K562 (cell line): Measurements from ENCODE around the gene LRFN4. TPM values are rescaled to one million over a fixed set of nuclear protein-coding genes. Genes with fewer than 3 reads are reported as not detected.

Experiments used
- BHLHE40 ChIP-seq: IDR thresholded peaks from 2 replicates; pipeline ENCODE4 v1.6.1; 2011; ENCODE audit warnings: low read length, improper control_type of control experiment
- GTF2B ChIP-seq: IDR thresholded peaks from 2 replicates; pipeline ENCODE4 v1.6.1; 2011; ENCODE audit not compliant: insufficient read length; ENCODE audit errors: extremely low read depth
- NR0B1 ChIP-seq: fragments of 450-650 bp; IDR thresholded peaks from one replicate; pipeline ENCODE4 v1.6.1; 2018; ENCODE audit warnings: mild to moderate bottlenecking, moderate library complexity; ENCODE audit not compliant: partially characterized antibody
- SIN3A ChIP-seq, 2 experiments: fragments of 150-350 bp in 1 of 2; IDR thresholded peaks; 2 replicates each; pipeline ENCODE4 v1.6.1; 2011 to 2016; ENCODE audit warnings: borderline replicate concordance in 2 of 2, low read depth in 2 of 2, low read length in 2 of 2, mild to moderate bottlenecking in 2 of 2, moderate library complexity in 2 of 2; ENCODE audit not compliant: control insufficient read depth in 1 of 2
- SMARCE1 ChIP-seq: fragments of 450-650 bp; IDR thresholded peaks from 2 replicates; pipeline ENCODE4 v1.7.1; 2016; ENCODE audit warnings: mild to moderate bottlenecking
- polyA plus RNA-seq, 8 experiments: library from polyadenylated mRNA; depleted of rRNA in 4 of 8; stranded (reverse) in 5 of 8; unstranded in 3 of 8; fragments of >200 nt; fragmentation: Nextera tagmentation in 2 of 8; fragmentation: Illumina TruSeq in 1 of 8; extraction: Ambion mirVana in 2 of 8; extraction: Trizol in 1 of 8; gene quantifications; 2 replicates each; pipeline versions ENCODE4 v1.2.1 to v1.2.3, GENCODE V29; 2011 to 2014; ENCODE audit warnings: inconsistent platforms in 1 of 8, missing spikeins in 1 of 8
- total RNA-seq, 7 experiments: library from RNA; depleted of rRNA in 6 of 7; stranded (reverse); fragments of >200 nt in 6 of 7; fragmentation: Illumina TruSeq in 2 of 7; extraction: Trizol in 2 of 7; gene quantifications; 2 replicates each; pipeline versions ENCODE4 v1.2.1 to v1.2.3, GENCODE V29; 2011 to 2021; ENCODE audit warnings: low replicate concordance in 1 of 7
- TF ChIP-seq, protein P1 (sequence below): sonication (generic); formaldehyde crosslinking; IDR thresholded peaks from 2 replicates; pipeline ENCODE4 v1.8.0; 2022; ENCODE audit warnings: mild to moderate bottlenecking, missing genetic modification reagents, borderline replicate concordance
- TF ChIP-seq, protein P2 (sequence below): fragments of 250-450 bp; sonication (Bioruptor Pico); IDR thresholded peaks from 2 replicates; pipeline ENCODE4 v1.8.0; 2022; ENCODE audit warnings: inconsistent platforms, mild to moderate bottlenecking, moderate library complexity, borderline replicate concordance
- TF ChIP-seq, protein P3 (sequence below): fragments of 200-600 bp; sonication (generic); IDR thresholded peaks from one replicate; pipeline ENCODE4 v1.6.1; 2012; ENCODE audit warnings: mild to moderate bottlenecking, low read depth, low read length, inconsistent platforms

Gene LRFN4
- total and polyA plus RNA-seq, 9 of the 15 experiments (the other 6 are each of a cell fraction or from before 2014, with no cell fraction given), result 0.10 to 60.1 (median 6.7) TPM

GRCh38 chr11:66856496-66857233 is at the start of gene LRFN4 (continued):
- peak in 1 of 2 experiments; percentile 49; a peak in 1 of 4 replicates for TF ChIP-seq SIN3A (IDR thresholded peaks at IDR 0.05; ENCODE audit: borderline replicate concordance in 2 of 2, control insufficient read depth in 1 of 2, low read depth in 2 of 2, low read length in 2 of 2)
- TF ChIP-seq BHLHE40, result peak; percentile 55
- no peak for TF ChIP-seq NR0B1
- TF ChIP-seq, protein P1, sequence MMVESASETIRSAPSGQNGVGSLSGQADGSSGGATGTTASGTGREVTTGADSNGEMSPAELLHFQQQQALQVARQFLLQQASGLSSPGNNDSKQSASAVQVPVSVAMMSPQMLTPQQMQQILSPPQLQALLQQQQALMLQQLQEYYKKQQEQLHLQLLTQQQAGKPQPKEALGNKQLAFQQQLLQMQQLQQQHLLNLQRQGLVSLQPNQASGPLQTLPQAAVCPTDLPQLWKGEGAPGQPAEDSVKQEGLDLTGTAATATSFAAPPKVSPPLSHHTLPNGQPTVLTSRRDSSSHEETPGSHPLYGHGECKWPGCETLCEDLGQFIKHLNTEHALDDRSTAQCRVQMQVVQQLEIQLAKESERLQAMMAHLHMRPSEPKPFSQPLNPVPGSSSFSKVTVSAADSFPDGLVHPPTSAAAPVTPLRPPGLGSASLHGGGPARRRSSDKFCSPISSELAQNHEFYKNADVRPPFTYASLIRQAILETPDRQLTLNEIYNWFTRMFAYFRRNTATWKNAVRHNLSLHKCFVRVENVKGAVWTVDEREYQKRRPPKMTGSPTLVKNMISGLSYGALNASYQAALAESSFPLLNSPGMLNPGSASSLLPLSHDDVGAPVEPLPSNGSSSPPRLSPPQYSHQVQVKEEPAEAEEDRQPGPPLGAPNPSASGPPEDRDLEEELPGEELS, result no peak
- TF ChIP-seq, protein P2, sequence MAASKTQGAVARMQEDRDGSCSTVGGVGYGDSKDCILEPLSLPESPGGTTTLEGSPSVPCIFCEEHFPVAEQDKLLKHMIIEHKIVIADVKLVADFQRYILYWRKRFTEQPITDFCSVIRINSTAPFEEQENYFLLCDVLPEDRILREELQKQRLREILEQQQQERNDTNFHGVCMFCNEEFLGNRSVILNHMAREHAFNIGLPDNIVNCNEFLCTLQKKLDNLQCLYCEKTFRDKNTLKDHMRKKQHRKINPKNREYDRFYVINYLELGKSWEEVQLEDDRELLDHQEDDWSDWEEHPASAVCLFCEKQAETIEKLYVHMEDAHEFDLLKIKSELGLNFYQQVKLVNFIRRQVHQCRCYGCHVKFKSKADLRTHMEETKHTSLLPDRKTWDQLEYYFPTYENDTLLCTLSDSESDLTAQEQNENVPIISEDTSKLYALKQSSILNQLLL (CRISPR knock-in tag), result no peak
- TF ChIP-seq, protein P3, sequence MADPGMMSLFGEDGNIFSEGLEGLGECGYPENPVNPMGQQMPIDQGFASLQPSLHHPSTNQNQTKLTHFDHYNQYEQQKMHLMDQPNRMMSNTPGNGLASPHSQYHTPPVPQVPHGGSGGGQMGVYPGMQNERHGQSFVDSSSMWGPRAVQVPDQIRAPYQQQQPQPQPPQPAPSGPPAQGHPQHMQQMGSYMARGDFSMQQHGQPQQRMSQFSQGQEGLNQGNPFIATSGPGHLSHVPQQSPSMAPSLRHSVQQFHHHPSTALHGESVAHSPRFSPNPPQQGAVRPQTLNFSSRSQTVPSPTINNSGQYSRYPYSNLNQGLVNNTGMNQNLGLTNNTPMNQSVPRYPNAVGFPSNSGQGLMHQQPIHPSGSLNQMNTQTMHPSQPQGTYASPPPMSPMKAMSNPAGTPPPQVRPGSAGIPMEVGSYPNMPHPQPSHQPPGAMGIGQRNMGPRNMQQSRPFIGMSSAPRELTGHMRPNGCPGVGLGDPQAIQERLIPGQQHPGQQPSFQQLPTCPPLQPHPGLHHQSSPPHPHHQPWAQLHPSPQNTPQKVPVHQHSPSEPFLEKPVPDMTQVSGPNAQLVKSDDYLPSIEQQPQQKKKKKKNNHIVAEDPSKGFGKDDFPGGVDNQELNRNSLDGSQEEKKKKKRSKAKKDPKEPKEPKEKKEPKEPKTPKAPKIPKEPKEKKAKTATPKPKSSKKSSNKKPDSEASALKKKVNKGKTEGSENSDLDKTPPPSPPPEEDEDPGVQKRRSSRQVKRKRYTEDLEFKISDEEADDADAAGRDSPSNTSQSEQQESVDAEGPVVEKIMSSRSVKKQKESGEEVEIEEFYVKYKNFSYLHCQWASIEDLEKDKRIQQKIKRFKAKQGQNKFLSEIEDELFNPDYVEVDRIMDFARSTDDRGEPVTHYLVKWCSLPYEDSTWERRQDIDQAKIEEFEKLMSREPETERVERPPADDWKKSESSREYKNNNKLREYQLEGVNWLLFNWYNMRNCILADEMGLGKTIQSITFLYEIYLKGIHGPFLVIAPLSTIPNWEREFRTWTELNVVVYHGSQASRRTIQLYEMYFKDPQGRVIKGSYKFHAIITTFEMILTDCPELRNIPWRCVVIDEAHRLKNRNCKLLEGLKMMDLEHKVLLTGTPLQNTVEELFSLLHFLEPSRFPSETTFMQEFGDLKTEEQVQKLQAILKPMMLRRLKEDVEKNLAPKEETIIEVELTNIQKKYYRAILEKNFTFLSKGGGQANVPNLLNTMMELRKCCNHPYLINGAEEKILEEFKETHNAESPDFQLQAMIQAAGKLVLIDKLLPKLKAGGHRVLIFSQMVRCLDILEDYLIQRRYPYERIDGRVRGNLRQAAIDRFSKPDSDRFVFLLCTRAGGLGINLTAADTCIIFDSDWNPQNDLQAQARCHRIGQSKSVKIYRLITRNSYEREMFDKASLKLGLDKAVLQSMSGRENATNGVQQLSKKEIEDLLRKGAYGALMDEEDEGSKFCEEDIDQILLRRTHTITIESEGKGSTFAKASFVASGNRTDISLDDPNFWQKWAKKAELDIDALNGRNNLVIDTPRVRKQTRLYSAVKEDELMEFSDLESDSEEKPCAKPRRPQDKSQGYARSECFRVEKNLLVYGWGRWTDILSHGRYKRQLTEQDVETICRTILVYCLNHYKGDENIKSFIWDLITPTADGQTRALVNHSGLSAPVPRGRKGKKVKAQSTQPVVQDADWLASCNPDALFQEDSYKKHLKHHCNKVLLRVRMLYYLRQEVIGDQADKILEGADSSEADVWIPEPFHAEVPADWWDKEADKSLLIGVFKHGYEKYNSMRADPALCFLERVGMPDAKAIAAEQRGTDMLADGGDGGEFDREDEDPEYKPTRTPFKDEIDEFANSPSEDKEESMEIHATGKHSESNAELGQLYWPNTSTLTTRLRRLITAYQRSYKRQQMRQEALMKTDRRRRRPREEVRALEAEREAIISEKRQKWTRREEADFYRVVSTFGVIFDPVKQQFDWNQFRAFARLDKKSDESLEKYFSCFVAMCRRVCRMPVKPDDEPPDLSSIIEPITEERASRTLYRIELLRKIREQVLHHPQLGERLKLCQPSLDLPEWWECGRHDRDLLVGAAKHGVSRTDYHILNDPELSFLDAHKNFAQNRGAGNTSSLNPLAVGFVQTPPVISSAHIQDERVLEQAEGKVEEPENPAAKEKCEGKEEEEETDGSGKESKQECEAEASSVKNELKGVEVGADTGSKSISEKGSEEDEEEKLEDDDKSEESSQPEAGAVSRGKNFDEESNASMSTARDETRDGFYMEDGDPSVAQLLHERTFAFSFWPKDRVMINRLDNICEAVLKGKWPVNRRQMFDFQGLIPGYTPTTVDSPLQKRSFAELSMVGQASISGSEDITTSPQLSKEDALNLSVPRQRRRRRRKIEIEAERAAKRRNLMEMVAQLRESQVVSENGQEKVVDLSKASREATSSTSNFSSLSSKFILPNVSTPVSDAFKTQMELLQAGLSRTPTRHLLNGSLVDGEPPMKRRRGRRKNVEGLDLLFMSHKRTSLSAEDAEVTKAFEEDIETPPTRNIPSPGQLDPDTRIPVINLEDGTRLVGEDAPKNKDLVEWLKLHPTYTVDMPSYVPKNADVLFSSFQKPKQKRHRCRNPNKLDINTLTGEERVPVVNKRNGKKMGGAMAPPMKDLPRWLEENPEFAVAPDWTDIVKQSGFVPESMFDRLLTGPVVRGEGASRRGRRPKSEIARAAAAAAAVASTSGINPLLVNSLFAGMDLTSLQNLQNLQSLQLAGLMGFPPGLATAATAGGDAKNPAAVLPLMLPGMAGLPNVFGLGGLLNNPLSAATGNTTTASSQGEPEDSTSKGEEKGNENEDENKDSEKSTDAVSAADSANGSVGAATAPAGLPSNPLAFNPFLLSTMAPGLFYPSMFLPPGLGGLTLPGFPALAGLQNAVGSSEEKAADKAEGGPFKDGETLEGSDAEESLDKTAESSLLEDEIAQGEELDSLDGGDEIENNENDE, result no peak
- TF ChIP-seq GTF2B, result no peak
- TF ChIP-seq SMARCE1, result no peak
